GM20431 (cell line): ENCODE measurements around the gene P2RY6.
"Not testable (repeated sequence)": the region's sequence is repeated elsewhere in the genome, so short reads cannot be mapped to it uniquely, and the experiment has no call there.

Source experiments
- in situ Hi-C: fragments of 300-500 bp; cut with MseI, MboI; formaldehyde crosslinking; loops from one replicate; pipeline ENCODE4 v1.15.0; 2020; ENCODE audit warnings: low sequenced_read_pairs; ENCODE audit not compliant: unreplicated experiment

P2RY6 gene

DNA sequence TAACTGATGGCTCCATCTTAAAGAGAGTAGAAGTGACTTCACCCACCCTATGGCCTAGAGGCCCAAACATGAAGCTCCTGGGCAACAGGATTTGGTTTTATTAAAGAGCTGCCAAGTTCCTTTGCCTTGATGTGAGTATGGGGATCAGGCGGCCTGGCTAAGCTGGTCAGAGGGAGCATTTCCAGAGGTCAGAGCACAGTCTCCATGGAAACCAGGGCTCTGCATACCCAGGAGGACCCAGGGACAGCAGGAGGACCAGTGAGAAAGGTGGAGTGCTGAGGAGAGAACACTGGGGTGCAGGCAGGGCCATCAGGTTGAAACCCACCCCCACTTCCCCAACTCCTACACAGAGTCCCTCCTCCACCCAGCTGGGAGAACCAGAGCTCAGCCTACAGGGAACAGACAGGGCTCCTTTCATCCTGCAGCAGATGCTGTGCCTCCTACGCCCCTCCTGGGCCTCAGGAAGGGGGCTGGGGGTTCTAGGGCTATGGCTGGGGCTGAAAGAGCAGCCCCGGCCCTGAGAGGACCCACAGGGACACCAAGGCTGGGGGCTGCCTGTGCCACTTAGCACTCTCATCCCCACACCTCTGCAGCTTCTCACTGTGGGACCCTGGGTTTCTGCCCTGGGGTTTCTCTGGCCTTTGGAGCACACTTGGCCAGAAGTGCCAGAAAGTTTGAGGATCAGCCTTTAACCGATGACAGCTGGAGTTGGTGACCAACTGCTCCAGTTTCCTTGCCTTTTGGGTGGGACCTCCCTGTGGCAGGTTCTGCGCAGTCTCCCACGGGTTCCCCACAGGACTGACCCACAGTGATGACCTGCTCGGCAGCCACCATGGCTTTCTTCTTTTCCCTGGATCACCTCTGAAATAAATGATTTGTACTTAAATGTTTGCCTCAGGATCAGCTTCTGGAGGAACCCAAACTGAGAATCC lies 13.8 kb upstream of the P2RY6 start:
- in situ Hi-C loops: no loop called here

- in situ Hi-C loops: no loop called here
Measured at GRCh38 chr11:73259406-73260126, 12.6 kb upstream of the P2RY6 start.

DNA sequence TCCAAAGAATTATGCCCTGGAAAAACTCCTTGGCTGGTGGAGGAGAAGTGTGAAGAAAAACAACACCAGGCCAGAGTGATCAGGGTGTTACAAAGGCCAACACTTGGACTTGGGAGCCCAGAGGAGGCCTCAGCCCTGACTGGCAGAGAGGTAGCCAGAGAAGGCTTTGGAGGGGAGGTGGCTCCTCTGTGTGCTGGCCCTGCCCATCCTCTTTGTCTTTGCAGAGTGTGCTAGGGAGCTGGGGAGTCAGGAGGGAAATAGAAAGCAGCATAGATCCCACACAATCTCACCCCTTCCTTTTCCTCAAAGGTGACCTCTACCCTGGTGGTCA lies 12.0 kb upstream of the P2RY6 start:
- in situ Hi-C loops: no loop called here

DNA sequence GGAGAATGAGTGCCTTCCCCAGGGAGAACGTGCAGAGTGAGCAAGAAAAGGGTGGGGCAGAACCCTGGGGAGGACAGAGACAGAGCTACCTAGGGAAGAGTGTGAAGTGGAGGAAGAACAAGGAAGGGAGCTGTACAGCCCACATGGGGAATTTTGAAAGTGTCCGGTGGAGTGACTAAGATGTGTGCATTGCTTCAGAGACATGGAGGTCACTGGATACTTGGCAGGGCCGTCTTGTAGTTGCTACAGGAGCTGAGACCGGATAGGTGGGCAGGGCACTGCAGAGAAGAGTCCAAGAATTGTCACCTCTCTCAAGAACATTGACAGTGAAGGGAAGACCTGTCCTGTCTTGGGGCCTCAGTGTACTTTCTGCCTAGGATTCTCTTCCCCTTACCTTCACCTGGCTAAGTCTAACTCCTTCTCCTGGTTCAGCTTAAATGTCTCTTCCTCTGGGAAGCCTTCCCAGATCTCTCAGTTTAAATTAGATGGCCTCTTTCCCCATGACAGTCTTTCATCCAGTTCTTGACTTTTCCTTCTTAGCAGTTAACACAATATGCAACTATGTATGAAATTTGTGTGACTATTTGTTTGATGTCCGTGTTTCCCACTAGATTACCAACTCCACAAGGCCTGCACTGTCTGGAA lies 9.2 kb upstream of the P2RY6 start:
- in situ Hi-C loops: no loop called here

DNA sequence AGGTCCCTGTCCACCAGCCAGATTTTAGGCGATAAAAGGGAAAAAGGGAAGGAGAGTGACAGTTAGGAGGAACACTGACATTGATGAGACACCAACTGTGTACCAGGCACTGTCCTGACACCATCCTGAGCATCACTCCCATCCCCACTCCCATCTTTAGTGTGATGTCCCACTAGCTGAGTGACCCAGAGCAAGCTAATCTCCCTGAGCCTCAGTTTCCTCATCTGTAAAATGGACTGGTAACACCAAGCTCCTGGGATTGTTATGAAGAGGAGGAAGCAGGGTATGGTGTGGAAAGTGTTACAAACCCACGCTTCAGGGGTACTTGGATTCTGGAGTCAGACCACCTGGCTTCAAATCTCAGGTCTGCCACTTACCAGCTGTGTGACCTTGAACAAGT lies 8.5 kb upstream of the P2RY6 start:
- in situ Hi-C loops: no loop called here

DNA sequence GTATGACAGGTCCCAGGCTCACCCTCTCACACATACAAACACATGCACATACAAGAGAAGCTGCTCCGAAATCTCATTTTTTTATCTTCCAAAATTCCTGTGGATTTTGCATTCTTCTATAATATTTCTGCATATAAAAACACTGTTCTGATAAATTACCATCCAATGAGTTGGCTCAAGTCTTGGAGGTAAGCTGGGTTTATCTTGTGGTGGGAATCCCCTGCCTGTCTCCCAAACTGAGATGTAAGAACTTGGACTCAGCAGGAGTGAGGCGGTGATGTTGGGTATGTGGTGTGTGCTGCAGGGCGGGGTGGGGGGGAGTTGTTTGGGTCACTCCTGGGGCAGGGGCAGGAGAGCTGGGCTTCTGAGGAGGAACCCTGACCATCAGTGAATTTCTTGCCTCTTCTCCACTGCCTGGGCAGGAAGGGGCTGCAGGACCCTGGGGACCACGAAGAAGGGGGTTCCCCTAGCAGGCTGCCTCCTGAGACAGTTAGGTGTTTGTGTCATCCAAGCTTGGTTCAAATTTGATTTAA lies 6.8 kb upstream of the P2RY6 start:
- in situ Hi-C loops: no loop called here

DNA sequence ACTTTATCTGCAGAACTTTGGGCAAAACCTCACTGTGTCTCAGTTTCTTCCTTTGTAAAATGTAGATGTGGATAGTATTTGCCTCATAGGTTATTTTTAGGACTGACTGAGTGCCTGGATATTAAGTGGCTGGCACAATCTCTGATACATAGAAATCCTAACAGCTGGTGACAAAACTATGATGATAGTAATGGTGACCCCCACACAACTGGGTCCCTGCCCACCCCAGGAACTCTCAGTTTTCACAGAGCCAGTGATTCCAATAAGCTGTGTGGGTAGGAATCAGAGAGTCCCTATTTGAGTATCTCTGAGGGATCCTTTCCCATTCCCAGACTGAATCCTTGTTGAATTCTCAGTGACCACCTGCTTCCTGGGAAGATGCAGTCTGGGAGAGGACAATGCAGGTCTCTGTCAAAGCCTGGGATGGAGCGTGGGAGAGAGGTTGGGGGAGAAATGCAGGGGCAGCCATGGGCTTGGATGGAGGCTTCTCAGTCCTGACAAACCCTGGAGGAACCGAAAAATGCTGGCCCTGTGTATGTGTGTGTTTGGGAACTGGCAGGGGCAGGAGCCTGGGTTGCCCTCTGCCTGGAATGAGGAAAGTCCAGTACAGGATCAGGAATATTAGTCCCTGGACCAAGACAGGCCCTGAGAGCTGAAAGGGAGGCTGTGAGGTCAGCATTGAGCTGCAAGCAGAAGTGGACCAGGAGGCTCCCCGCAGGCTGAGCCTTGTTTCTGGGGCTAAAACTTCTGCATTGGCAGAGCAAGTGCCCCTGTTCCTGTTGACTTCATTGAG lies 6.1 kb upstream of the P2RY6 start:
- in situ Hi-C loops: no loop called here

DNA sequence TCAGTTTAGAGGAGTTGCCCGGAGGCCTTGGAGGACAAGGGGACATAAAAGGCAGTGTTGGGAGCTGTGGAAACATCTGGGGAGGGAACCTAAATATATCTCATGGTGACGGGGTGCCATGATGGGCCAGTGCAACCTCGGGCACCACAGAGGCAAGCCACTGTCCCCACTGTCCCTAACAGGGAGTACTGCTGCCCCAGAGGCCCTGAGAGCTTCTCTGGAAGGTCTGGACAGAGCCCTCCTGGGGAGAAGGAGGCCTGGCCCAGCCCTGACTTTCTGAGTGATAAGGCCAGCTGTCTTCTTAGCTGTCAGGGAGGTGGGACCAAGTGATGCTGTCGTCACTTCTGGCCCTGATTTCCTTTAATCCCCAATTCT lies 5.5 kb upstream of the P2RY6 start:
- in situ Hi-C loops: no loop called here

DNA sequence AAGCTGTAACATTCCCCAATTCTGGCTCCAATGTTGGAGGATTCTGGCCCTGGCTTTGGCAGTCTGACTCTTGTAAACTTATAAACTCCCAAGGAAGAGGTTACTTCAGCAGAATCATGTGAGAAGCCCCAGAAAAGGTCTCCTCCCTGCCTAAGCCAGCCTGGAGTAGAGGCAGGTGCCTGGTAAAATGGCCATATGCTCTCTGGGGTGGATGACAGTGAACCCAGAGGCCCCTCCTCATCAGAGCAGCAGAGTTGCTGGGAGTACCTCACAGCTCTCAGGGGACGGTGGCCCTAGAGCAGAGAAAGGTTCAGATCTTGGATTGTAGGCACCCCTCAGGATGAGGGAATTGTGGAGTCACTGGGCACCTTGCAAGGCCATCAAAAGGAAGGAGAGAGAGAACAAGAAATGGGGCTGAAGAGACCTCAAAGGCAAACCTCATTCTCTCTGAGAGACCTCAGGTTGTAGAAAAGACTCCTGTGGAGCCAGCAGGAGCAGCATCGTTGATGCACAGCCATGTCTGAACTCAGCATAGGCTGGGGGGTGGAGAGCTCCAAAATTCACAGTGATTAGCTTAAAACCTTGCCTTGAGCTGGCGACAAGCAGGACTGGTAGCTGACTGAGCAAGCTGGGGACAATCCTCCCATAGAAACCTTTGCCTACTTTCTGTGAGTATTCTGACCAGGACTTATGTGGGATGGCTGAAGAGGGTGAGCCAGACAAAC lies 4.9 kb upstream of the P2RY6 start:
- in situ Hi-C loops: no loop called here

- in situ Hi-C loops: no loop called here
Measured at GRCh38 chr11:73267906-73268540, 4.1 kb upstream of the P2RY6 start.

GRCh38 chr11:73268671-73269271 lies 3.4 kb upstream of the P2RY6 start:
- in situ Hi-C loops: no loop called here

- in situ Hi-C loops: no loop called here
Measured at GRCh38 chr11:73269459-73270015, 2.6 kb upstream of the P2RY6 start.

- in situ Hi-C loops: no loop called here
Measured at GRCh38 chr11:73270016-73270854, 1.9 kb upstream of the P2RY6 start.

- in situ Hi-C loops: no loop called here
Measured at GRCh38 chr11:73270855-73271477, 1.2 kb upstream of the P2RY6 start.

- in situ Hi-C loops: not testable (repeated sequence)
Measured at GRCh38 chr11:73271478-73271865, 666 bp upstream of the P2RY6 start.

DNA sequence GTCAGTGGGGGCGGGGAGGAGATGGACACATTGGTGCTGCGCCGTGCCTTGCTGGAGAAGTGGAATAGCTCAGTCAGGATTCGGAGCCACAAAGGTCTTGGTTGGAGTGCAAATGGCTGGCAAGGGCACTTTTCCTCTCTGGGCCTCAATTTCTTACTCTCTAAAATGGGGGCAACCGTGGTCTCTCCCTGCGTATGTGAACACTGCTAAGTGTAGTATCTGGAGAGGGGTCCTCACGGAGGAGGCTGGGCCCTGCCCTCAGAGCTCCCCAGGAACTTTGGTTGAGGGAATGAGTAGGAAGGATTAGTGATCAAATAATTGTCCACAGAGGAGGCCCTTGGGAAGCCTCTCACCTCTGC lies 521 bp downstream of the P2RY6 start:
- in situ Hi-C loops: no loop called here

DNA sequence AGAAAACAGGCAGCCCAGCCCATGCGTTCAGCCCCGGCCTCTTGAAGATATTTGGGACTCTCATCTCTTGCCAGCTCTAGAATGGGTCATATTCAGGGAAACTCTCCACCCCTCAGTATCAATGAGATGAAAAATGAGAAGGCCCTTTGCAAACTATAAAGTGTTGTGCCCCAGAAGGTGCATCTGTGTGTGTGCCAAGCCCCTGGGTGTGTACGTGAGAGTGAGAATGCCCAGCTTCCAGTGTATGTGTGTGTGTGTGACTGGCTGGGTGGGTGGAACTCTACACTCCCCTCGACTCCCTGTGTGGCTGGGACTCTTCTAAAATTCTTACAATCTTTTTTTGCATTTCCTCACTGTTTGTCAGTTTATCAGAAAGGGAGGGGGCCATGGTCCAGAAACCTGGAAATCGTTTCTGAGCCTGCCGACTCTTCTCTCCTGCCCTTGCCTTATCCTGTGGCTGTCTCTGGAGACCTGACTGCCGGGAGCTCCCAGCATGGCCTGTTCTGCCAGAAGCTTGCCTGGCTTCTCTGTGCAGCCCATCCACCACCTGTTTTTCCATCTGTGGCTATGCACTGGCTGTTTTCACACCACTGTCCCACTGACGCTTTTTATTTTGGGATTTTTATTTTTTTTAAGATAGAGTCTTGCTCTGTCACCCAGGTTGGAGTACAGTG lies 1.2 kb downstream of the P2RY6 start:
- in situ Hi-C loops: no loop called here
